22Rv1 (cell line): ENCODE data around the gene BLOC1S4.

Source experiments
- H3K27ac ChIP-seq: fragments of 450-650 bp; 2 replicates; pipeline ENCODE4 v1.5.1; 2017
- CTCF ChIP-seq: fragments of 450-650 bp; IDR thresholded peaks from 2 replicates; pipeline ENCODE4 v1.5.1; 2017; ENCODE audit warnings: mild to moderate bottlenecking
- ZFX ChIP-seq: fragments of 450-650 bp; IDR thresholded peaks from 2 replicates; pipeline ENCODE4 v1.6.1; 2017; ENCODE audit warnings: antibody characterized with exemption, borderline replicate concordance

BLOC1S4 gene

DNA sequence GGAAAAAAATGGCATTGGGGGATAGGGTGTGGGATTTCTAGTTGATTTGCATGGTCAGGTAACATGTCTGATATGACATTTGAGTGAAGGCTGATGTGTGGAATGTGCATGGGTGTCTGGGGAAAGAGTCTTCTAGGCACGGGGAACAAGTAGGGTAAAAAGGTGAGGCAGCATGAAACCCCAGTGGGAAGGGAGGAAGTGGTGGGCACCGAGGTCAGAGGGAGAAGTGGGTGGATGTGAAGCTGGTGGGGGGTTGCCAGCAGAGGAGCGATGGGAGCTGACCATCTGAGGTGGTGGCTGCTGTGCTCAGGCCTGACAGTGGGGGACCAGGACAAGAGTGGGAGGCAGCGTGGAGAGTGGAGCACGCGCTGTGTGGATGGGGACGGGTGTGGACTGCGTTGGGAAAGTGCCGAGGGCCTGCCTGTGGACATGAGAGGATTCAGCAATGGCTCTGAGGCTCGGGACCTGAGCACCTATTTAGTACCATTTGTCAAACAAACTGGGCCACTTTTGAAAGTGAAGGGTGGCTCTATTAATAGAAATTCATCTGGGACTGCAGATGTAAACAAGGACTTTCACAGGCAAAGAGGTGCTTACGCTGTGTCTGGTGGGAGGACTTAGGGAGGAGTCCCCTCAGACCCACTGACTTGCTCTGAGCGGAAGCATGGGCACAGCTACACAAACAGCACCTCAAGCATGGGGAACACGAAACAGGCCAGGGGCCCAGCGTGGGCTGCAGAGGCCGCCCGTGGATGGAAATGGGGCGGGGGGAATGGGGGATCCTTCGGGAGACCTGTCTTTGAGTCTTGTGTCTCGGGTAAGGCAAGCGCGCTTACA is 39.0 kb upstream of the BLOC1S4 start:
- no peak for TF ChIP-seq ZFX
- TF ChIP-seq CTCF = no peak
- peak overlapping the region; percentile 98; the same call in 1 of the 2 replicates for H3K27ac ChIP-seq

- H3K27ac ChIP-seq = no peak overlapping the region
- TF ChIP-seq CTCF (no peak), ZFX (no peak)
Observed at GRCh38 chr4:6680372-6681034, 35.5 kb upstream of the BLOC1S4 start.

- TF ChIP-seq CTCF (peak; percentile 81), ZFX (no peak)
Observed at GRCh38 chr4:6681191-6681590, 34.8 kb upstream of the BLOC1S4 start.

GRCh38 chr4:6682862-6683590 is 32.9 kb upstream of the BLOC1S4 start:
- H3K27ac ChIP-seq = no peak overlapping the region
- no peak for TF ChIP-seq ZFX
- no peak for TF ChIP-seq CTCF

More at GRCh38 chr4:6681191-6681590, 34.8 kb upstream of the BLOC1S4 start:
- no peak overlapping the region for H3K27ac ChIP-seq

GRCh38 chr4:6684656-6685055 is 31.3 kb upstream of the BLOC1S4 start:
- TF ChIP-seq CTCF (no peak), ZFX (no peak)
- no peak overlapping the region for H3K27ac ChIP-seq

DNA sequence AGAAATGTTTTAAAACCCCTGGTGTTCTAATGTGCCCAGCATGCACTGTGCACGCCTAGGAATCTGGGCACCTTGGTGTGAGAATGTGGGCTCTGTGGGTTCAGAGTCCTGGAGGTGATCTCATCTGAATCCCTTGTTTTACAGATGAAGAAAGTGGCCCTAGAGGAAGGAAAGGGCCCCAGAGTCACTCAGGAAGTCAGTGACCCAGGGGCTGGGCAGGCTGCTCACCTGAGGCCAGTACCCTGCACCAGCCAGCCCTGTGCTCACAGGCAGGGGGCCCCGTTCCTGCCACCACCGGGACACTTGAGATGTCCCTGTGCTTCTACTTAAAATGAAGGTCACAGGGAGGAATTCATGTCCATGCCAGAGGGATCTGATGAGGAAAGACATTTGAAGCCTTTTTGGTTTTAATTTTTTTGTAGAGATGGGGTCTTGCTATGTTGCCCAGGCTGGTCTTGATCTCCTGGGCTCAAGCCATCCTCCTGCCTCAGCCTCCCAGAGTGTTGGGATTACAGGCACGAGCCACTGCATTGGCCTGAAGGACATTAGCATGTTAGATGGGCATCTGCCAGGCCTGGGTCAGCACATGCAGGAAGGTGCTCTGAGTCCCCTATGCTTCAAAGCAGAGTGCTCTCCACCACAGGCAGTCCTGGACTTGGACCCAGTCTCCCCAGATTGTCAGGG is 29.7 kb upstream of the BLOC1S4 start:
- TF ChIP-seq CTCF = no peak
- no peak for TF ChIP-seq ZFX

More for the DNA sequence above, 29.7 kb upstream of the BLOC1S4 start:
- H3K27ac ChIP-seq = no peak overlapping the region
